ENCODE measurements around the gene OR9G4. TPM values are rescaled to one million over a fixed set of nuclear protein-coding genes. Genes with fewer than 3 reads are reported as not detected.

The OR9G4 gene
- not detected in 2 replicates for total RNA-seq

GRCh38 chr11:56748597-56748996, at the start of gene OR9G4:
Gene OR9G4 (minus strand): TSS chr11:56748697. CDS start chr11:56743766, 4,931 bp downstream.

GRCh38 chr11:56698795-56699194, 49.7 kb downstream of the OR9G4 start, which contains the start of gene OR9G1:
Gene OR9G1 (plus strand): TSS chr11:56699095. CDS start chr11:56700388, 1,293 bp downstream.

Other genes with a start within 250 kb of the OR9G4 start
- gene OR5M11, start 205.4 kb downstream of the OR9G4 start, total RNA-seq, result not detected in 2 replicates
- not detected in 2 replicates for gene OR5M10, start 171.0 kb downstream of the OR9G4 start, total RNA-seq
- gene OR5M1, start 133.8 kb downstream of the OR9G4 start, total RNA-seq, result not detected in 2 replicates
- gene OR5AP2, start 106.3 kb downstream of the OR9G4 start, total RNA-seq, result not detected in 2 replicates
- not detected in 2 replicates for gene OR5AR1, start 85.0 kb downstream of the OR9G4 start, total RNA-seq
- gene OR9G1, start 49.6 kb downstream of the OR9G4 start, total RNA-seq, result not detected in 2 replicates
- not detected in 2 replicates for gene OR5AK2, start 240.2 kb upstream of the OR9G4 start, total RNA-seq

Measured in dermis lymphatic vessel endothelial cell (primary cell).